Smooth muscle cell (in vitro differentiated cells): Measurements from ENCODE around the gene RASSF8. TPM values are rescaled to one million over a fixed set of nuclear protein-coding genes. Genes with fewer than 3 reads are reported as not detected.

Source experiments
- DNase-seq: peaks from one replicate; lab custom pipeline; 2025; ENCODE audit not compliant: unreplicated experiment; lab: John Stamatoyannopoulos, UW
- H2AFZ ChIP-seq: fragments of 200-600 bp; sonication (generic); 2 replicates; pipeline ENCODE4 v1.6.0; 2016; ENCODE audit warnings: antibody characterized with exemption, low read depth, mild to moderate bottlenecking
- H3F3A ChIP-seq: fragments of 200-600 bp; sonication (generic); 2 replicates; pipeline ENCODE4 v1.6.0; 2017; ENCODE audit warnings: antibody characterized with exemption, low read depth
- H3K27ac ChIP-seq: fragments of 200-600 bp; sonication (generic); 2 replicates; pipeline ENCODE4 v1.5.1; 2016; ENCODE audit warnings: low read depth, mild to moderate bottlenecking
- H3K27me3 ChIP-seq: fragments of 200-600 bp; sonication (generic); 2 replicates; pipeline ENCODE4 v1.6.1; 2016; ENCODE audit warnings: low read depth, mild to moderate bottlenecking
- H3K36me3 ChIP-seq: fragments of 200-600 bp; sonication (generic); 2 replicates; pipeline ENCODE4 v1.5.1; 2016; ENCODE audit warnings: low read depth
- H3K4me1 ChIP-seq: fragments of 200-600 bp; sonication (generic); 2 replicates; pipeline ENCODE4 v1.5.1; 2016; ENCODE audit warnings: low read depth
- H3K4me2 ChIP-seq: fragments of 200-600 bp; sonication (generic); 2 replicates; pipeline ENCODE4 v1.6.0; 2016; ENCODE audit warnings: mild to moderate bottlenecking
- H3K4me3 ChIP-seq: fragments of 200-600 bp; sonication (generic); 2 replicates; pipeline ENCODE4 v1.5.1; 2016; ENCODE audit warnings: mild to moderate bottlenecking
- H3K79me2 ChIP-seq: fragments of 200-600 bp; sonication (generic); 2 replicates; pipeline ENCODE4 v1.6.0; 2016; ENCODE audit warnings: low read depth, mild to moderate bottlenecking
- H3K9ac ChIP-seq: fragments of 200-600 bp; sonication (generic); 2 replicates; pipeline ENCODE4 v1.6.0; 2016; ENCODE audit warnings: low read depth
- H3K9me3 ChIP-seq: fragments of 200-600 bp; sonication (generic); replicated peaks from 2 replicates; pipeline ENCODE4 v1.5.1; 2016; ENCODE audit warnings: low read depth
- H4K20me1 ChIP-seq: fragments of 200-600 bp; sonication (generic); 2 replicates; pipeline ENCODE4 v1.6.0; 2016; ENCODE audit warnings: low read depth
- WGBS: methylation state at CpG from one replicate; pipeline ENCODE4 v1.1.7; 2016; ENCODE audit warnings: low lambda C conversion rate; 5-methylcytosine and 5-hydroxymethylcytosine counted together
- polyA plus RNA-seq: library from polyadenylated mRNA; unstranded; fragments of >200 nt; fragmentation: Nextera tagmentation; extraction: Ambion mirVana; gene quantifications from 2 replicates; pipeline ENCODE4 v1.2.1, GENCODE V29; 2016
- total RNA-seq: library from RNA; depleted of rRNA; stranded (reverse); fragments of >200 nt; gene quantifications from 2 replicates; pipeline ENCODE4 v1.2.3, GENCODE V29; 2014
- TF ChIP-seq, protein P1 (sequence below): fragments of 200-600 bp; sonication (generic); IDR thresholded peaks from 2 replicates; pipeline ENCODE4 v1.5.1; 2017; ENCODE audit warnings: borderline replicate concordance, mild to moderate bottlenecking, antibody characterized with exemption; ENCODE audit not compliant: insufficient read depth, poor library complexity, severe bottlenecking

The RASSF8 gene
- total and polyA plus RNA-seq, 2 experiments from 2014 or later: 9.8 to 29.8 TPM

DNA sequence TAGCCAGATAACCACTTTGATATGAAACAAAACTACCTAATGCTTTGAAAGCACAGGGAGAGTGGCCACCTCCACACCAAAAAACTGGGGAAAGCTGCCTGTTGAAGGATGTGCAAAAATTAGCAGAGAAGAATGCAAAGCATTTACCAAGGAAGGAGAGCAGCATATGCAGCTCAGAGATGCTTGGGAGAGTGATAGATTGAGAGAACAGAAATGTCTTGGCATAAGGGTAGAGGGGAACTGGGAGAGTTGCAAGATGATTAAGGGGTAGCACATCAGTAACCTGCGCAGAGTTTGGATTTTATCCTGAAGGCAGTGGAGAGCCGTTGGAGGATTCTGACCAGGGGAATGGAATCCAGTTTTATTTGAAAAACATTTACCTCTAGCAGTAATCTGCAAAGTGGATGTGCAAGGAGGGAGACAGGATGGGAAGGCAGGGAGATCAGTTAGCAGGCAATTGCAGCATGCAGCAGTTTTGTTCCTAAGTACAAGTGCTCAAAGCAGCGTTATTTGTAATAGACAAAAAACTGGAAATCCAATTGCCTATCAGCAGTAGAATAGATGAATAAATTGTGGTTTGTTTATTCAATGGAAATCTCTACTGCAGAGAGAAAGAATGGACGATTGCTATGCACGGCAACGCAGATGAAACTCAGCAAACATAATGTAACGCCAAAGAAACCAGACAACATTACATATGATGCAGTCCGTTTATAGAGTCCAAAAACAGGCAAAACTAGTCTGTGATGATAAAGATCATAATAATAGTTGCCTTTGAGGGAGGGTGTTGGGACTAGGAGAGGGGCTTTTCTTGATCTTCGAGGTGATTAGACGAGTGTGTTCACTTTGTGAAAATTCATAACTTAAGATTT lies 84.9 kb downstream of the RASSF8 start:
- Histone ChIP-seq H3K4me2 (peak overlapping the region; percentile 37), H3K79me2 (peaks cover 50% of the 10 kb centered on the region), H3K27ac (no peak overlapping the region), H2AFZ (no peak overlapping the region), H3K4me3 (no peak overlapping the region), H3K9me3 (no peaks in the 10 kb centered on the region), H3F3A (no peaks in the 10 kb centered on the region), H4K20me1 (peaks cover 73% of the 10 kb centered on the region), H3K36me3 (no peaks in the 10 kb centered on the region), H3K4me1 (peaks cover 37% of the 10 kb centered on the region), H3K9ac (no peak overlapping the region), H3K27me3 (no peaks in the 10 kb centered on the region)
- DNase-seq: no peak
- 74% methylated on average over 10 of the region's 10 CpGs for WGBS
- TF ChIP-seq, protein P1, sequence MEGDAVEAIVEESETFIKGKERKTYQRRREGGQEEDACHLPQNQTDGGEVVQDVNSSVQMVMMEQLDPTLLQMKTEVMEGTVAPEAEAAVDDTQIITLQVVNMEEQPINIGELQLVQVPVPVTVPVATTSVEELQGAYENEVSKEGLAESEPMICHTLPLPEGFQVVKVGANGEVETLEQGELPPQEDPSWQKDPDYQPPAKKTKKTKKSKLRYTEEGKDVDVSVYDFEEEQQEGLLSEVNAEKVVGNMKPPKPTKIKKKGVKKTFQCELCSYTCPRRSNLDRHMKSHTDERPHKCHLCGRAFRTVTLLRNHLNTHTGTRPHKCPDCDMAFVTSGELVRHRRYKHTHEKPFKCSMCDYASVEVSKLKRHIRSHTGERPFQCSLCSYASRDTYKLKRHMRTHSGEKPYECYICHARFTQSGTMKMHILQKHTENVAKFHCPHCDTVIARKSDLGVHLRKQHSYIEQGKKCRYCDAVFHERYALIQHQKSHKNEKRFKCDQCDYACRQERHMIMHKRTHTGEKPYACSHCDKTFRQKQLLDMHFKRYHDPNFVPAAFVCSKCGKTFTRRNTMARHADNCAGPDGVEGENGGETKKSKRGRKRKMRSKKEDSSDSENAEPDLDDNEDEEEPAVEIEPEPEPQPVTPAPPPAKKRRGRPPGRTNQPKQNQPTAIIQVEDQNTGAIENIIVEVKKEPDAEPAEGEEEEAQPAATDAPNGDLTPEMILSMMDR: no peak

DNA sequence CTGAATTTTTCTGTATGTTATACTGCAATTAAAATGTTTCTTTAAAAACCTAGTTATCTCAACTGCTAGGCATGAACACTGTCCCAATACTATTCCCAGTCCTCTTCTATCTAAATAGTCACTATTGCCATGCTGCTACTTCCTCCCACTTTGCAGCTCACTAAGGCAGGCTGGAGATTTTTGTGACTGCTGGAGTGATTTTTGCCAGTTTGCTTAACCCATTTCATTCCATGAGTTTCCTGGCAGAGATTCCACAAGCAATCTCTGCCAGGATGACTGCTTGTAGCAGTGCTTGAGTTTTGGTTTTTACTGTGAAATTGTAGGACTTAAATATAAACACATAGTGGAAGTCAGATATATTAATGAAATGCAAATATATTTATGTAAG lies 85.5 kb downstream of the RASSF8 start:
- Histone ChIP-seq H2AFZ (no peak overlapping the region), H3F3A (no peaks in the 10 kb centered on the region), H3K4me1 (peaks cover 34% of the 10 kb centered on the region), H3K27me3 (no peaks in the 10 kb centered on the region), H3K27ac (no peak overlapping the region), H3K4me2 (peak overlapping the region; percentile 37), H3K4me3 (no peak overlapping the region), H4K20me1 (peaks cover 71% of the 10 kb centered on the region), H3K36me3 (no peaks in the 10 kb centered on the region), H3K9ac (no peak overlapping the region), H3K9me3 (no peaks in the 10 kb centered on the region), H3K79me2 (peaks cover 53% of the 10 kb centered on the region)
- no peak for DNase-seq
- TF ChIP-seq, protein P1: no peak

DNA sequence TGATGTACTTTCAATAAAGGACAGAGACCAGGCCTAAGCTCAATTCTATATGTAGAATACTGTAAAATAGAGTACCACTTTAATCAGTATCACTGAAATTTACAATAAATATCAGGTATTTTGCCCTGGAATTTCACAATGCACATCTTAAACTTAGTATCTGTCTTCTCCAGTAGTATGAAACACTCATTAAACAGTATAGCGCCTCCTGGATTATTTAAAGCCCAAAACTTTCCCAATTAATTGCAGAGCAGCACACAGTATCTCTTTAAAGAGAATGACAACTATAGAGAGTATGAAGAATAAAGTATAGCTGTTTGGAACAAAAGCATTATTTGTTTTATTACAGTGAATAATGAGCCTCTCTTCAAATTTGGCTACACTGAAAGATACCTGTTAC lies 86.1 kb downstream of the RASSF8 start:
- Histone ChIP-seq H3K4me3 (no peak overlapping the region), H3K9ac (no peak overlapping the region), H3K36me3 (no peaks in the 10 kb centered on the region), H2AFZ (no peak overlapping the region), H3K27me3 (no peaks in the 10 kb centered on the region), H3K4me2 (no peak overlapping the region), H3K27ac (no peak overlapping the region), H4K20me1 (peaks cover 65% of the 10 kb centered on the region), H3K9me3 (no peaks in the 10 kb centered on the region), H3K79me2 (peaks cover 52% of the 10 kb centered on the region), H3F3A (no peaks in the 10 kb centered on the region), H3K4me1 (peaks cover 33% of the 10 kb centered on the region)
- no peak for DNase-seq
- TF ChIP-seq, protein P1: no peak
- 86% methylated on average over 1 of the region's 1 CpG for WGBS

DNA sequence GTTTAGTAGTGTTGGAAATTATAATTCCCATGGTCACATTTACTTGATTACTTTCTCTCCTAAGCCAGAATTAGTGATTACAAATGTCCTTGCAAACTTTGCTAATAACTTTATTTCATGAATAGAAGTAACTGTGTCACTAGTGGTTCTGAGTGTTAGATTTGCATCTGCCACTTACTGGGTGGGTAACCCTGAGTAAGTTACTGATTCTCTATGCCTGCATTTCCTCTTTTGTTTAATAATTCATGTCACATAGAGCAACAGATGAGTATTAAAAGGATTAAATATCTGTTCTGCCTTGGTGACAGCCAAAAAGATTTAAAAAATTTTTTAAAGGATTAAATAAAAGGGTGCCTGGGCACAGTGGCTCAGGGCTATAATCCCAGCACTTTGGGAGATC lies 87.7 kb downstream of the RASSF8 start:
- H3K4me3 ChIP-seq: no peak overlapping the region
- no peaks in the 10 kb centered on the region for H3K36me3 ChIP-seq
- H3K27ac ChIP-seq: no peak overlapping the region
- no peaks in the 10 kb centered on the region for H3K9me3 ChIP-seq
- H2AFZ ChIP-seq: no peak overlapping the region
- H4K20me1 ChIP-seq: peaks cover 56% of the 10 kb centered on the region
- no peak for DNase-seq
- no peaks in the 10 kb centered on the region for H3F3A ChIP-seq
- H3K4me2 ChIP-seq: no peak overlapping the region
- TF ChIP-seq, protein P1: no peak
- H3K4me1 ChIP-seq: peaks cover 33% of the 10 kb centered on the region
- peaks cover 47% of the 10 kb centered on the region for H3K79me2 ChIP-seq
- H3K27me3 ChIP-seq: no peaks in the 10 kb centered on the region
- H3K9ac ChIP-seq: no peak overlapping the region
